HPDE6-E6E7 (cell line): ENCODE measurements around the gene UTF1.
"Not testable (repeated sequence)": the region's sequence is repeated elsewhere in the genome, so short reads cannot be mapped to it uniquely, and the experiment has no call there.

Experiments used
- DNase-seq: peaks from one replicate; pipeline ENCODE4 v3.0.0; 2011; ENCODE audit warnings: missing footprints; ENCODE audit errors: extremely low spot score

Gene UTF1

GRCh38 chr10:133265052-133265451 is 35.0 kb downstream of the UTF1 start:
- DNase-seq: not testable (repeated sequence)

GRCh38 chr10:133266056-133266795 is 36.2 kb downstream of the UTF1 start:
- no peak for DNase-seq

DNA sequence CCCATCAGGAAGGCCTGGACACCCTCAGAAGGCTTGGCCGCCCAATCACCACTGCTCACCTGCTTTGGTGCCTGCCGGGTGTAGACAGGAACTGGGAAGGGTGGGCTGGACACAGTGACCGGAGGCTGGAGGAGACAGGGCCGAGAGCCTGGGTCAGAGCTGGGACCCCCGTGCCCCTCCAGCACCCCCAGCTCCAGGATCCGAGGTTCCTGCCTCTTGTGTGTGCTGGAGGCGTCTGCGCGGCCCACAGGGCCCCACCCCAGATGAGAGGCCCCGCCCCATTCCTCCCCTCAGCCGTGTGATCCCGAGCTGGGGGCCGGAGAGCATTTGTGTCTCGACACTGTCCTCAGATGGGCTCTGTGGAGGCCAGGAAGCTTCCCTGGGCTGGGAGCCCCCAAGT is 37.3 kb downstream of the UTF1 start:
- DNase-seq: no peak

DNA sequence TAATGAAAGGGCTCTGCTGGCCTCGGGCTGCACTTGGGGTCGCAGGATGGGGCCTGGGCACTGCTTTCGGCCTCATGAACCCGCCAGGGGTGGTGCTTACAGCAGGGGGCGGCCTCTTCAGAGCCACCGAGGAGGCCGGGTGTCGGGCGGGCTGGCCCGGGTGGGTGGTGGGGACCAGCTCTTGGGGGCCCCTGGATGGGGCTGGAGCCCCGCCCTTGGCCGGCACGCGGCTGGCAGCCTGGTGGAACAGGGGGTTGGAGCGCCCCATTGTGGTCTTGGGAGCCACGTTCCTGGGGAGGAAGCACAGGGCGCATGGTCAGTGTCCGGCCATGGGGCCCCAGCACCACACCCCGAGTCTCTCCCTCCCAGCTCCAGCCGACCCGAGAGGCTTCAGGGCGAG is 37.8 kb downstream of the UTF1 start:
- DNase-seq: no peak

DNA sequence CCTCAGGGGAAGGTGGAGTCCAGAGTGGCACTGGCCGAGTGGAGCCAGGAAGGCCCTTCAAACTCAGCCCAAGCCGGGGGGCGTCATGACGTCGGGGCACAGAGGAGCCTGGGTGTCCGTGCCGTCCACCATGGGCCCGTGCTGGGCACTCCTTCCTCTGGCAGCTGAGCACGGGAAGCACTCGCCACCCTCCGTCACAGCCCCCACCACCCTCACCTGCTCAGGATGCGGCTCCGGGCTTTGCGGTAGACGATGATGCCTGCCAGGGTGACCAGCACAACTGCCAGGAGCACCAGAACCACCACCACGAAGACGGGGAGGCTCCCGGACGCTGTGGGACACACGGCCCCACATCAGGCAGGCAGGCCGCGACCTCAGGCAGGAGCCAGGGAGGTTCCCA is 38.5 kb downstream of the UTF1 start:
- DNase-seq: no peak

GRCh38 chr10:133269367-133269766 is 39.4 kb downstream of the UTF1 start:
- DNase-seq: no peak

- DNase-seq: no peak
Observed at GRCh38 chr10:133270204-133270603, 40.2 kb downstream of the UTF1 start.

GRCh38 chr10:133270773-133271297 is 40.8 kb downstream of the UTF1 start:
- DNase-seq: no peak

- no peak for DNase-seq
Observed at GRCh38 chr10:133271521-133272300, 41.7 kb downstream of the UTF1 start.

DNA sequence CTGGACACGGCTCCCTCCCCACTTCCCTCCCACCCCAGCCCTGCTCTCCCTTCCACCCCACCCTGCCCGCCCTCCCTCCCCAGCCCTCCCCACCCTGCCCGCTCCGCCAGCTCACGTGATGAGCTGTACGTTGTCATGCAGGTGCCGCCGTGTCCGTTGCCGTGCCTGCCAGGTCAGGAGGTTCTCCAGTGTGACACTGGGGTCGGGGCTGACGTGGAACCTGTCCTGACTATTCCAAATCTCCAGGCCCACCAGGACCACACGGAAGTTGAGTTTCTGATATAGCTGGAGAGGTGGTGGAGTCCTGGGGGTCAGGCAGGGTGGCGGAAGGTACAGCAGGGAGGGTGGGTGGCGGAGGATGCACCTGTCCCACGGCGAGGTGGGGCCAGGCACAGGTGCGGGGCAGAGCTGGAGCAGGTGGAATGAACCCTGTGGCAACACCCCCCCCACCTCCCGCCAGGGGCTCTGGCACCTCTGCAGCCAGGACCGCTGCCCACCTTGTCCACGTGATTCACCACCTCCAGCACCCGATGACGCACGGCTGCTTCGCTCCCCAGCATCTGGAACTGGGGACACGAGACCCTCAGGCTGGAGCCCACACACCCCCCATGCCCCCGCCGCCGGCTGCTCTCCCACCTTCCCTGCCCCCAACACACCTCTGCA is 42.4 kb downstream of the UTF1 start:
- no peak for DNase-seq

DNA sequence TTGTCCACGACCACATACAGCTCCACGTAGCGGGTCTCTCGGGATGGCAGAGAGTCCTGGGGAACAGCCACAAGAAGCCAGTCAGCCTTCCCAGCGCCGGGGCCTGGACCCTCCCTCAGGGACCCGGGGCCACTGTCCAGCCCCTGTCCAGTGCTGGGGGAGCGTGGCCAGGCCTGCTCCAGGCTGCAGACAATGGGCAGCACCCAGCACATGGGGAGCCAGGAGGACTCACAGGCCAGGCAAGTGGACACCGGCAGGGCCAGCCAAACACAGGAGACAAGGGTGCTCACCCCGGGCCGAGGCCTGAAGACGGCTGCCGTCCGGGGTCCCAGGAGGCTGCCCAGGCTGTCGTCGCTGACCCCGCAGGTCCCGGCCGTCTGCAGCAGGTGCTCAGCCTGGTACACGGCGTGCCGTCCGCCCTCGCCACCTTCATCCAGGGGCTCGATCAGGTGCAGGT is 43.0 kb downstream of the UTF1 start:
- DNase-seq: no peak

DNA sequence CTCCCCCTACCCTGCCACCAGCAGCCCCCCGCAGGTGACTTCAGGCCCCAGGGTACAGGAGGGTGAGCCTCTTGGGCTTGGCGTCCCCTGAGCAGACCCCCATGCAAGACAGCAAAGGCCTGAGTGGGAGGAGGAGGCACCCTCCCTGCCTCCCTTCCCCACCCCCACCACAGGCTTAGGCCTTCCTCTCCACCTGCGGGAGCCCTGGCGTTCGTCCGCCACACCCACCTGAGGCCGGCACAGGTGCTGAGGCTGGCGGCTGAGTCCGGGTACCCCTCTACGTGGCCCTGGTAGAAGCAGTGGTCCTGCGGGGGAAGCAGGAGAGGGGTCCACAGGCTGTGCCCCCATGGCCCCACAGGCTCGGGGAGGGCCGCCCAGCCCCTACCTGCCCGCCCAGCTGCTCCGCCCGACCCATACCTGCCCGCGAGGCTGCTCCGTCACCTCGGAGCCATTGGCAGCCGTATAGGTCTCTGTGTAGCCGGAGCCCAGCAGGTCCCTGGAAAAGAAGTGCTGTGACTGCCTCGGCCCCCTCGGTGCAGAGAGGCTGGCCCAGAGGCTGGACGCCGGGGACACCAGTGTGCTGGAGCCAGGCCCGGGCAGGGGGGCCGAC is 43.6 kb downstream of the UTF1 start:
- DNase-seq: no peak

DNA sequence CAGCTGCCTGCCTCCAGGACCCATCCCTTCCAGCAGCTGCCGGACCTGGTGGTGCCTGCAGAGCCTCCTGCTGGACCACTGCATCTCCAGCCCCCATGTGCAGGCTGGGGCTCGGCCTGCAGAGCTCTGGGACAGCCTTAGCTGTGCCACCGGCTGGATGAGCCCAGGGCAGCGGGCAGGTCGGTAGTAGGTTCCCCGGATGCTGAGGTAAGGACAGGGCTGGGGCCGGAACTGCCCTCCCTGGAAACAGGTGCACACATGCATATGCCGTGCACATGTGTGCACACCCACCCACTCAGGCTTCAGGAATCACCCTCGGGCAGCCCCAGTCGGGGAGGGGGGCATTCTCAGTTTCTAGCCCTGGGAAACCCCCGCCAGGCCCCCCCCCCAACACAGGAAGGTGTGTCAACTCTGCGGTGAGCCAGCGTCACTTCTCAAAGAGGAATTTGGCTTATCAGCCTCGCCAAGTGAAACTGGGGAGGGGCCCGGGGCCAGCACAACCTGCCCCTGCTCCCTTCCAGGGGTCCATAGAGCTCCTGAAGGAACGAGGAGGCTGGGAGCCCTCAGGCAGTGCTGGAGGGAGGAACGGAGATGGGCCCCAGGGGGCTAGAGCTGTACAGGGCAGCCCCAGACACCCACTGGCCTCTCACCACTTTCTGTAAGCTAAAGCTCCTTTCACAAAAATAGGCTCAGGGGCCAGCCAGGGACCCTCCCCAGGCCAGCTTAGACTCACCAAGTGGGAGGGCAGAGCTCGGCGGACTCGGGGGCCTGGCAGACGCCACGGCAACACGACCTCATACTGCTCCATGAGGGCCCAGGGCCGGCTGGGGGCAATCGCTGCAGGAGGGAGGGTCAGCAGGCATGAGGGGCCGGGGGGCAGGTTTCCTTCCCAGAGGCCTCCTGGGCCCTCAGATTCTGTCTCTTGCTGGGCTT is 45.0 kb downstream of the UTF1 start:
- DNase-seq: peak; percentile 67

DNA sequence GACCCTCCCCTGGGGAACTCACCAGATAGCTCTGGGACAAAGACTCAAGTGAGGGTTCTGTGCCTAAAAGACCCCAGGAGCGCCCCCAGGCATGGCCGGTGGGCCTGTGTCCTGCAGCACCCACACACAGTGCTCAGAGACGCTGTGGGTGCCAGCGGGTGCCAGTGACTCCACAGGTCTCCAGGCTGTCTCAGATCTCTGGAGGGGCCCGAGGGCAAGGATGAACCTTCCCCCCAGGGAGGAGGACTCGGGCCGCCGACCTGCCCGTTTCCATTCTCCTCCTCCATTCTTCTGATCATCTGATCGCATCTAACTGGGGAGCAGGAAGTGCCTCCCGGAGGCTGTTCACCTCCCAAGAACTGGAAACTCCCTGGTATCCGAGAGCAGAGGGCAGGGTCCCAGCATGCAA is 45.7 kb downstream of the UTF1 start:
- DNase-seq: no peak

DNA sequence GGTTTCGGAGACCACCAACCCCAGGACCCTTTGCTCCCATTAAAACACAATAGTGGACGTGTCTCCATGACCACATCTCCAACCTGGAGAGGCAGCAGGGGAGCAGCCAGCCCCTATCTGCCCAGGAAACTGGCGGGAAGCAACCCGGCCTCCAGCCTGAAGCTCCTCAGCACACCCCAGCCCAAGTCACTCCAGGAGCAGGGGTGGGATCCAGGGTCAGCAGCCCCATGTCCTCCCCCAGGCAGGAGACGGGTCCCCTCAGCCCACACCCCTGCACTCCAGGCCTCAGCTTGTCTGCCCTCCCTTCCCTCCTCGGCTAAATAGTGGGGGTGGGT is 46.0 kb downstream of the UTF1 start:
- no peak for DNase-seq

DNA sequence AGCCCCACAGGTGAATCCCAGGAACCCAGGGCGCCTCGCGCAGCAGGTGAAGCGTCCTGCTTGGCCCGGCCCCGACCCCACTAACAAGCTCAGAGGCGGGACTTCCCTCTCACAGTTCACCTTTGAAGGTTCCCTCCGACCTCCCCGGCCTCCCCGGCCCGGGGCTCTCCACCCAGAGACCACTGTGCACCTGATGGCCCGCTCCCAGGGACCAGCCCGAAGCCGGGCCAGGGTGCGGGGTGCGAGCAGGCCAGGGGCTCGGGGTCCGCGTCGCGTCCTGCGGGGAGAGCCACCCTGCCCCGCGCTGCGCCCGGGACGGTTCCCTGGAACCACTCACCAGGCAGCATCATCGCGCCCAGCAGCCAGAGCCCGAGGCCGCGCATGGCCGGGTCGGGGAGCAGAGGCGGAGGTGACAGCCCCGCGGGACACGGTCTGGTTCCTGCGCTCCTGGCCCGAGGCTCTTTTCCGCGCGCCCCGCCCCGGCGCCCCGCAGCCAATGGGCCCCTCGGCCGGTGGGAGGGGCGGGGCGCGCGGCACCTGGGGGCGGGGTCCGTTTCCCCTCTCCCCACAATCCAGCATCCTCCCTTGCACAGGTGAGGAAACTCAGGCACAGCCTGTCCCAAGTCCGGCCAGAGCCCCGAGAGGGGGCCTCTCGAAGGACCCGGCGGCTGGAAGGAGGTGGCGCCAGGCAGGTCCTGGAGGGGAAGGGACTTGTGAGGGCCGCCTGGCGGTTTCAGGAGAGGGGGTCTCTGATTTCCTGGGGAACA is 46.6 kb downstream of the UTF1 start, which contains the start of gene ADAM8:
TSS of gene ADAM8 (minus strand) at position 434 of the 767 bp plus-strand sequence. CDS start at position 383, 51 bp downstream.
- DNase-seq: no peak

DNA sequence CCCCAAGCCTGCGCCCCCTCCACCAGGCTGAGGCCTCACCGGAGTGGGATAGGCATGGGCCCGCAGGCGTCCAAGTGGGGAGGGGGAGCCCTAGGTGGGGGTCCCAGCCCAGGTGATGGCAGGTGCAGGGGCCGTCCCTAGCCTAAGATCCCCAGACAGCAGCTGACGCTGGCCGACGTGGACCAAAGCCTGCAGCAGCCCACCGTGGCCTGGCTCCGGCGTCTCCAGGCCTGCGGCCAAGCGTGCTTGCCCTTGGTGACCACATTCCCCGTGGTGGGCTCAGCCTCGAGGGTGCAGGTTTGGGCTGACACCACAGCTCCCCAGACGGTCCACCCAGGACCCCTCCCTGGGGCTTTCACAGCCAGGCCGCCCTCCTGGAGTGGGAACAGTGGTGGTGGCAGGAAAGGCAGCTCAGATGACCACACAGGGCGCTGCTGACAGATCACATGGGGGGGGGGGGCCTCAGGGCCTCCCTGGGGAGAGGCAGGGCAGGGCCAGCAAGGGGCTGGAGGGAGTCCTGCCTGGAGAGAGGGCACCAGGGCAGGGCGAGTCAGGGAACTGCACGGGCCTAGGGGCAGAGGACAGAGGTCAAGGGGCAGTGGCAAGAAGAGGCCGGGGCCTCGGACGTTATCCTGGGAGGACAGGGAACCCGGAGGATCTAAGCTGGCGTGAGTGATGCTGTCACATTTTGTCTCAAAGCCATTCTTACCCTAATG is 47.4 kb downstream of the UTF1 start:
- DNase-seq: no peak

GRCh38 chr10:133277993-133278576 is 48.1 kb downstream of the UTF1 start:
- no peak for DNase-seq
